ENCODE results near the gene ANTXR2. TPM values are rescaled to one million over a fixed set of nuclear protein-coding genes. Genes with fewer than 3 reads are reported as not detected.

The ANTXR2 gene
- total and polyA plus RNA-seq, 2 of the 8 experiments (the other 6 are each of a cell fraction or from before 2014, with no cell fraction given): 1.1 to 7.5 TPM

- Histone ChIP-seq H3K79me1 (ENCODE audit: low read depth, low read length) (no peaks in the 10 kb centered on the region), H2BK20ac (ENCODE audit: low read length) (no peak overlapping the region), H2BK12ac (ENCODE audit: low read depth, low read length) (no peak overlapping the region), H4K5ac (ENCODE audit: insufficient read length, low read depth, low read length) (no peak overlapping the region), H3K27ac (ENCODE audit: low read depth, low read length) (no peak overlapping the region), H4K91ac (replicated peaks; ENCODE audit: insufficient read length, low read length) (no peak overlapping the region), H2BK120ac (replicated peaks; ENCODE audit: low read depth, low read length) (no peak overlapping the region), H3K23ac (ENCODE audit: insufficient read length) (no peak overlapping the region), H3K23me2 (ENCODE audit: low read depth, low read length) (no peaks in the 10 kb centered on the region), H2AFZ (ENCODE audit: low read length) (no peak overlapping the region), H3K9me3 (ENCODE audit: insufficient read depth in 2 of 2, low read depth in 1 of 2, low read length in 1 of 2) (no peaks in the 10 kb centered on the region), H2AK5ac (ENCODE audit: low read depth, low read length) (no peak overlapping the region), H3K36me3 (ENCODE audit: control insufficient read depth in 2 of 4, insufficient read depth in 4 of 4, low read length in 3 of 4) (no peaks in the 10 kb centered on the region), H3K9ac (replicated peaks in 1 of 4; ENCODE audit: extremely low read depth in 1 of 4, low read depth in 3 of 4, low read length in 3 of 4) (no peak overlapping the region), H3K4ac (replicated peaks; ENCODE audit: insufficient read length, low read depth, low read length) (no peak overlapping the region), H3K4me1 (replicated peaks in 1 of 4; ENCODE audit: control insufficient read depth in 3 of 4, insufficient read depth in 4 of 4, low read length in 3 of 4) (no peaks in the 10 kb centered on the region), H3K4me2 (ENCODE audit: insufficient read depth in 1 of 2, low read depth in 2 of 2, low read length in 2 of 2) (no peak overlapping the region), H3K79me2 (ENCODE audit: control insufficient read depth in 1 of 2, insufficient read depth in 2 of 2, low read length in 2 of 2) (no peaks in the 10 kb centered on the region), H3K18ac (ENCODE audit: extremely low read depth, low read length) (no peak overlapping the region), H3K14ac (ENCODE audit: insufficient read length) (no peak overlapping the region), H4K20me1 (replicated peaks in 1 of 2; ENCODE audit: control insufficient read depth in 1 of 2, insufficient read depth in 2 of 2, low read length in 2 of 2) (no peaks in the 10 kb centered on the region), H3K4me3 (ENCODE audit: extremely low read depth in 1 of 4, insufficient read depth in 2 of 4, low read depth in 3 of 4, low read length in 4 of 4) (no peak overlapping the region), H2BK5ac (ENCODE audit: low read depth, low read length) (no peak overlapping the region), H4K8ac (ENCODE audit: extremely low read depth, insufficient read depth, low read length) (no peak overlapping the region), H3K27me3 (replicated peaks in 1 of 4; ENCODE audit: control insufficient read depth in 3 of 4, extremely low read depth in 1 of 4, insufficient read depth in 3 of 4, low read length in 3 of 4) (no peaks in the 10 kb centered on the region), H2BK15ac (ENCODE audit: low read length) (no peak overlapping the region), H3K56ac (replicated peaks; ENCODE audit: insufficient read length, low read depth, low read length) (no peak overlapping the region)
- no peak for TF ChIP-seq GTF2F1 (IDR thresholded peaks at IDR 0.05; ENCODE audit: borderline replicate concordance, low read depth, low read length)
- FAIRE-seq (no peak), DNase-seq (ENCODE audit: low read depth in 1 of 2, low spot score in 2 of 2) (no peak)
- ChIA-PET CTCF (ENCODE audit: partially characterized antibody) (interaction anchor here (0.9 kb wide), 1 partner anchor 24 kb away, joined by 3 read pairs; no protein-coding TSS in a partner anchor), POLR2A (ENCODE audit: partially characterized antibody) (no interaction called here)
Measured at GRCh38 chr4:80009806-80010205, 63.2 kb downstream of the ANTXR2 start.

Data from H1 (cell line).